Measurements from ENCODE around the gene MAPKAP1.

MAPKAP1 gene

GRCh38 chr9:125486576-125486975, 220.4 kb downstream of the MAPKAP1 start:
- no peak for DNase-seq (ENCODE audit: low read depth in 3 of 3, low spot score in 1 of 3)

- DNase-seq (ENCODE audit: low read depth in 3 of 3, low spot score in 1 of 3), result no peak
Measured at GRCh38 chr9:125486152-125486508, 220.9 kb downstream of the MAPKAP1 start.

GRCh38 chr9:125485471-125486151, 221.4 kb downstream of the MAPKAP1 start:
- DNase-seq (ENCODE audit: low read depth in 3 of 3, low spot score in 1 of 3), result no peak

GRCh38 chr9:125484350-125485282, 222.4 kb downstream of the MAPKAP1 start:
- DNase-seq (ENCODE audit: low read depth in 3 of 3, low spot score in 1 of 3), result no peak

- DNase-seq (ENCODE audit: low read depth in 3 of 3, low spot score in 1 of 3), result no peak
Measured at GRCh38 chr9:125483697-125484096, 223.3 kb downstream of the MAPKAP1 start.

GRCh38 chr9:125479846-125480615, 227.0 kb downstream of the MAPKAP1 start:
- no peak for DNase-seq (ENCODE audit: low read depth in 3 of 3, low spot score in 1 of 3)

GRCh38 chr9:125477089-125477544, 229.9 kb downstream of the MAPKAP1 start:
- no peak for DNase-seq (ENCODE audit: low read depth in 3 of 3, low spot score in 1 of 3)

- DNase-seq (ENCODE audit: low read depth in 3 of 3, low spot score in 1 of 3), result no peak
Measured at GRCh38 chr9:125476645-125477044, 230.4 kb downstream of the MAPKAP1 start.

- no peak for DNase-seq (ENCODE audit: low read depth in 3 of 3, low spot score in 1 of 3)
Measured at GRCh38 chr9:125475385-125475784, 231.6 kb downstream of the MAPKAP1 start.

GRCh38 chr9:125472926-125473701, 233.9 kb downstream of the MAPKAP1 start:
- no peak for DNase-seq (ENCODE audit: low read depth in 3 of 3, low spot score in 1 of 3)

- no peak for DNase-seq (ENCODE audit: low read depth in 3 of 3, low spot score in 1 of 3)
Measured at GRCh38 chr9:125472562-125472925, 234.5 kb downstream of the MAPKAP1 start.

GRCh38 chr9:125470767-125471580, 236.0 kb downstream of the MAPKAP1 start:
- no peak for DNase-seq (ENCODE audit: low read depth in 3 of 3, low spot score in 1 of 3)

GRCh38 chr9:125470189-125470588, 236.8 kb downstream of the MAPKAP1 start:
- DNase-seq (ENCODE audit: low read depth in 3 of 3, low spot score in 1 of 3), result no peak

GRCh38 chr9:125468646-125469045, 238.4 kb downstream of the MAPKAP1 start:
- DNase-seq (ENCODE audit: low read depth in 3 of 3, low spot score in 1 of 3), result no peak

GRCh38 chr9:125467116-125467740, 239.8 kb downstream of the MAPKAP1 start:
- no peak for DNase-seq (ENCODE audit: low read depth in 3 of 3, low spot score in 1 of 3)

- no peak for DNase-seq (ENCODE audit: low read depth in 3 of 3, low spot score in 1 of 3)
Measured at GRCh38 chr9:125466411-125466810, 240.6 kb downstream of the MAPKAP1 start.

- no peak for DNase-seq (ENCODE audit: low read depth in 3 of 3, low spot score in 1 of 3)
Measured at GRCh38 chr9:125464591-125465385, 242.2 kb downstream of the MAPKAP1 start.

GRCh38 chr9:125463926-125464325, 243.1 kb downstream of the MAPKAP1 start:
- no peak for DNase-seq (ENCODE audit: low read depth in 3 of 3, low spot score in 1 of 3)

- no peak for DNase-seq (ENCODE audit: low read depth in 3 of 3, low spot score in 1 of 3)
Measured at GRCh38 chr9:125462861-125463291, 244.1 kb downstream of the MAPKAP1 start.
